ENCODE measurements around the gene TIE1.

GRCh38 chr1:43288785-43289706 lies 11.7 kb upstream of the TIE1 start:
- TF ChIP-seq POLR2A (IDR thresholded peaks at IDR 0.05): no peak
- no peak for TF ChIP-seq CTCF (IDR thresholded peaks at IDR 0.05)
